AG09309 (cell line): Measurements from ENCODE around the gene MAP2K6.

Source experiments
- DNase-seq: peaks from one replicate; pipeline ENCODE4 v3.0.0-alpha.2; 2010; ENCODE audit warnings: low read depth
- H3K4me3 ChIP-seq: 2 replicates; pipeline ENCODE4 v1.5.1; 2011; ENCODE audit warnings: mild to moderate bottlenecking, low read depth, low read length, moderate library complexity; ENCODE audit not compliant: control insufficient read depth
- TF ChIP-seq, protein P1 (sequence below): IDR thresholded peaks from 2 replicates; pipeline ENCODE4 v1.5.1; 2011; ENCODE audit warnings: mild to moderate bottlenecking, low read depth, low read length, inconsistent platforms; ENCODE audit not compliant: insufficient read depth, control insufficient read depth; ENCODE audit errors: missing control alignments

The MAP2K6 gene

DNA sequence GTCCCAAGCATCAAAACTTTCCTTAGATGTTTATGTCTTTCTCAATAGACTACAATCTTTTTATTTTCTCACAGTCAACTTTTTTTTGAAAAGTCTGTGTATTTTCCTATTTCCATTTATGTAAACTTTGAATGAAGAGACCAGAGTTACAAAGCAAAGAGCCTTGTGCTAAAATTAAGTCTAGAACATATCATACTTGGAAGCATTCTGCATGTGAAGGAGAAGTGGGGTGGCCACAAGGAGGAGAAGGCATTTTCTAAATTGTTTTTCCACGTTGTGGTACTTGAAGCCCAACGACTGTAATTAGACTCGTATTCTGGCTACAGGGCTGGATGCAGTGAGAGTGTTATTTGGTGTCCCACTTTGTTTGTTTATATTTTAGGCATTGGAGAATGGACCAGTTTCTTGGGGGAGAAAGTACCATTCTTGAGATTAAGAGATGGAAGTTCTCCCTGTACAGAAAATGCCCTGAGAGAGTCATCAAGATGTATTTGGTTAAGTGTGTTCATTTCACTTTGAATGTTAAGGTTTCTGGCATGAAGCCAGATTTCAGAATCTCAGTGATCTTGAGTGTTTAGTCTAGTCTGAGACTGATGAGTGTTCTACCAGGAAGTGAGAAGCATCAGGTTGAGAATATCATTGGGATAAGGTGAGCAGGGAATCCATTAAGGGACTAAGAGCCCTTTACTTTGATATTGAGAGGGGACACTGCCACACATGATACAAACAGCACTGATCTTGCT lies 71.6 kb downstream of the MAP2K6 start:
- H3K4me3 ChIP-seq: no peak overlapping the region
- no peak for DNase-seq
- TF ChIP-seq, protein P1, sequence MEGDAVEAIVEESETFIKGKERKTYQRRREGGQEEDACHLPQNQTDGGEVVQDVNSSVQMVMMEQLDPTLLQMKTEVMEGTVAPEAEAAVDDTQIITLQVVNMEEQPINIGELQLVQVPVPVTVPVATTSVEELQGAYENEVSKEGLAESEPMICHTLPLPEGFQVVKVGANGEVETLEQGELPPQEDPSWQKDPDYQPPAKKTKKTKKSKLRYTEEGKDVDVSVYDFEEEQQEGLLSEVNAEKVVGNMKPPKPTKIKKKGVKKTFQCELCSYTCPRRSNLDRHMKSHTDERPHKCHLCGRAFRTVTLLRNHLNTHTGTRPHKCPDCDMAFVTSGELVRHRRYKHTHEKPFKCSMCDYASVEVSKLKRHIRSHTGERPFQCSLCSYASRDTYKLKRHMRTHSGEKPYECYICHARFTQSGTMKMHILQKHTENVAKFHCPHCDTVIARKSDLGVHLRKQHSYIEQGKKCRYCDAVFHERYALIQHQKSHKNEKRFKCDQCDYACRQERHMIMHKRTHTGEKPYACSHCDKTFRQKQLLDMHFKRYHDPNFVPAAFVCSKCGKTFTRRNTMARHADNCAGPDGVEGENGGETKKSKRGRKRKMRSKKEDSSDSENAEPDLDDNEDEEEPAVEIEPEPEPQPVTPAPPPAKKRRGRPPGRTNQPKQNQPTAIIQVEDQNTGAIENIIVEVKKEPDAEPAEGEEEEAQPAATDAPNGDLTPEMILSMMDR: no peak

DNA sequence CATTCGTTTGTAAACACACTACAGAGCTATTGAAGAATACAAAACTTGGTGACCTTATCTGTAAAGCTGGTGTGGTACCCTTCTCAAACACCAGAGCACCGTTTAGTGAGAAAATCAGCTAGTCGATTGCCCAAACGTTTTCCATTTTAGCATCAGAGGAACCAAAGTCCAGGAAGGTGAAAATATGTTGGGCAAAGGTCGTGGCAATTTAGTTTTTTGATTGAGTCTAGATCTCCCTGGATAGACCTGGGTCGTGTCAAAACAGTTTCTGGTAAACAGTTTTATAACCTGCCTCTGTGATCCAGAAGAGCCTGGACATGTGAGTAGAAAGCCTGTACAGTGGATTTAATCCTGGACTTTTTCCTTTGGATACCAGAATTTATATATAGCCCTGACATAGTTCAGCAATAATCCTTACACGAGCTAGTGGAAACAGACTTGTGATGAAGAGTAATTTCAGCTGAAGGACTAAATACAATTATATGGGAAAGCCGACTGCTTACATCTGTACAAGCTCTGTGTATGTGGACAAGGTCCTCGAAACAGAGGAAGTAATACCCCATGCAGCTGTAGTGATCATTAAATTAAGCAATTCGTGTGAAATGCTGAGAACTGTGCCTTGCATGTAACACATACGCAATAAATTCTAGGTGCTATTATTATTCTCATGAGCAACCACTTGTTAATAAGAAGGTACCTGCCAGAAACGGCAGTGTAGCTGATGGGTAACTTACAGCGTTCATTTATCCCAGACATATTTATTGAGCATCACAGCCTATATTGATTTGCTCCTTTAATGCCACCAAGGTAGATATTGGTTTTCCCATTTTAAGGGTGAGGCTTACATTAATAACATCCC lies 72.5 kb downstream of the MAP2K6 start:
- DNase-seq: no peak
- TF ChIP-seq, protein P1: no peak
- no peak overlapping the region for H3K4me3 ChIP-seq

DNA sequence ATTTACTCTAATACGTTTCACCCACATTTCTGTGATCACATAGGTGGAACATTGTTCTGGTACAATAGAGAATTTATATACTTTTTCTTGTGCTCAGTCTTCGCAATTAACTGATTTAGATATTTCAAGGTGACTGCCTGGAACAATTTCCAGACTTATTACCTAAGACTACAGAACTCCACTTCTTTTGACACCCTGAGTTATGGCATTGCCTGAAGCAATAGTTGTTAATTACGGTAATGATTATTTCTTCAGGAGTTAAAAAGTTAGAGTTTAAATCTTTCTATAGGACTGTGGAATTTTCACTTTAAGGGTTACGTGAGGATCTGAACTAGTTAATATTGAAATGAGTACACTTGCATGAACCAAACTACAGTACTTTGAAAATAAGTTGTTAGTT lies 74.8 kb downstream of the MAP2K6 start:
- H3K4me3 ChIP-seq: no peak overlapping the region
- TF ChIP-seq, protein P1: no peak
- no peak for DNase-seq

DNA sequence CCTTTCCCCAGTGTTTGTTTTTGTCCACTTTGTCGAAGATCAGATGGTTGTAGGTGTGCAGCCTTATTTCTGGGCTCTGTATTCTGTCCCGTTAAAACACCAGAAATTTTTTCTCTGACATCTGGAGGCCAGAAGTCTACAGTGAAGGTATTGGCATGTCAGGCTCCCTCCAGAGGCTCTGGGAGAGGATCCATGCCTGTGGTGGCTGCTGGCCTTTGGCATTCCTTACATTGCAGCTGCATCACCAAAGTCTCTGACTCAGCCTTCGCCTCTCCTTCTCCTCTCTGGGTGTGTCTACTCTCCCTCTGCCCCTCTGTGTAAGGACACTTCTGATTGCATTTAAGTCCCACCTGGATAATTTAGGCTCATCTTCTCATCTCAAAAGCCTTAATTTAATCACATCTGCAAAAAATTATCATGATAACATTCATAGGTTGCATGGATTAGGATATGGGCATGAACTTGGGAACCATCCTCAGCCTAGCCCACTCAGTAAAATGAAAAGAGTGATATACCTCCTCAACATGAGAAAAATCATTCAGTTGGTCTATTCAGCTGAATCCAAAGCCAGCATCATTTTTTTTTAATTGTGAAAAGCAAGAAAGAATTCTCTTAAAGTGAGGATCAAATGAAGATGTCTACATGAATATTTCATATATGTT lies 78.0 kb downstream of the MAP2K6 start:
- no peak overlapping the region for H3K4me3 ChIP-seq
- TF ChIP-seq, protein P1: no peak
- DNase-seq: no peak

DNA sequence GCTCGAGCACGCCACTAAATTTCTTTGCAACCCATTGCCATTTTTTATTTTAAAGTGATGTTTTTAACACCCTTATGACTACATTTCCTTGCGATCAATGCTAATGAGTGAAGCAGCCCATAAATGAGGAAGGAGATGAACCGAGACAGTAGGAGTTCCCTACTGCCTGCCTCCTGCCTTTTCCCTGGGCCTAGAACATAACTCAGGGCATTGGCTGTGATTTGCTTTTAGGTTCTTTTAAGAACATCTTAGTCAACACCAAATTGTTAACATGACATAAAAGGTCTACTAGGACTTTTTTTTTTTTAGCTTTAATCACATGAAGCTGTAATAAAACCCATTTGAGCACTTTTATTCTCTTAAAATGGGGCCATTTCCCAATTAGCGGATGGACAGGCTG lies 81.3 kb downstream of the MAP2K6 start:
- TF ChIP-seq, protein P1: no peak
- no peak for DNase-seq
- H3K4me3 ChIP-seq: no peak overlapping the region

DNA sequence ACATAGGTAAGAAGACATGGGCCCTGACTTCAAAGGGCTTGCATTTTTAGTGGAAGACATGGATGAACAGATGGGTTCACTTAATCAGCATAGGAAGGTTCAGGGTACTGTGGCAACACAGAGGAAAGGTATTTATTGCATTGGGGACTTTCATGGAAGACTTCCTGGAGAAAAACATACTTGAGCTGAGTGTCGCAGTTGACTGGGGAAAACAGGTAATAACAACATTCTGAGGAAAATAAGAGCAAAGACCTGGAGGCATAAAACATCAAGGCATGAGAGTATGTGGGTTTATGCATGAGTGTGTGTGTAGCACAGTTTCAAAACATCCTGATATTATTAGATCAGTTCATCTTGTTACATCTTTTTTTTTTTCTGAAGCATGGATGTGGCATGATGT lies 82.7 kb downstream of the MAP2K6 start:
- no peak for DNase-seq
- H3K4me3 ChIP-seq: no peak overlapping the region
- TF ChIP-seq, protein P1: no peak
